Keratinocyte (primary cell): Measurements from ENCODE around the gene MRPS10.

Source experiments
- EZH2 ChIP-seq: IDR thresholded peaks from one replicate; pipeline ENCODE4 v1.6.1; 2012; ENCODE audit warnings: inconsistent platforms, mild to moderate bottlenecking, low read length, moderate library complexity
- TF ChIP-seq, protein P1 (sequence below), 3 experiments: IDR thresholded peaks in 1 of 3; conservative IDR thresholded peaks in 1 of 3; optimal IDR thresholded peaks in 1 of 3; 2 replicates in 2 of 3; 3 replicates in 1 of 3; pipeline versions ENCODE3 to v1.5.1; 2011; ENCODE audit warnings: low read length in 3 of 3, mild to moderate bottlenecking in 3 of 3, moderate library complexity in 2 of 3, control low read depth in 1 of 3, inconsistent platforms in 1 of 3; ENCODE audit not compliant: insufficient read depth in 2 of 3; ENCODE audit errors: extremely low read depth in 1 of 3

DNA sequence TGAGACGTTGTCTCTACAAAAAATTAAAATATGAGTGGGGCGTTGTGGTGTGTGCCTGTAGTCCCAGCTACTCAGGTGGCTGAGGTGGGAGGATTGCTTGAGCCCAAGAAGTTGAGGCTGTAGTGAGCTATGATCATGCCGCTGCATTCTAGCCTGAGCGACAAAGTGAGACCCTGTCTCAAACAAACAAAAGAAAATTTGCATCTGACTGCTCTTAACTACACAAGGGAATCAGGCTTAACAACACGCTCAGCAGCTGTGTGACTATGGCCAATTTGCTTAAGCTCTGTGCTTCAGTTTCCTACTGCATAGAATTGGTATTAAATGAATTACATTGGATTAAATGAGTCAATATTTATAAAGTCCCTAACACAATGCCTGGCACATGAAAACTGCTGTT, 24.3 kb upstream of the MRPS10 start:
- TF ChIP-seq, protein P1, sequence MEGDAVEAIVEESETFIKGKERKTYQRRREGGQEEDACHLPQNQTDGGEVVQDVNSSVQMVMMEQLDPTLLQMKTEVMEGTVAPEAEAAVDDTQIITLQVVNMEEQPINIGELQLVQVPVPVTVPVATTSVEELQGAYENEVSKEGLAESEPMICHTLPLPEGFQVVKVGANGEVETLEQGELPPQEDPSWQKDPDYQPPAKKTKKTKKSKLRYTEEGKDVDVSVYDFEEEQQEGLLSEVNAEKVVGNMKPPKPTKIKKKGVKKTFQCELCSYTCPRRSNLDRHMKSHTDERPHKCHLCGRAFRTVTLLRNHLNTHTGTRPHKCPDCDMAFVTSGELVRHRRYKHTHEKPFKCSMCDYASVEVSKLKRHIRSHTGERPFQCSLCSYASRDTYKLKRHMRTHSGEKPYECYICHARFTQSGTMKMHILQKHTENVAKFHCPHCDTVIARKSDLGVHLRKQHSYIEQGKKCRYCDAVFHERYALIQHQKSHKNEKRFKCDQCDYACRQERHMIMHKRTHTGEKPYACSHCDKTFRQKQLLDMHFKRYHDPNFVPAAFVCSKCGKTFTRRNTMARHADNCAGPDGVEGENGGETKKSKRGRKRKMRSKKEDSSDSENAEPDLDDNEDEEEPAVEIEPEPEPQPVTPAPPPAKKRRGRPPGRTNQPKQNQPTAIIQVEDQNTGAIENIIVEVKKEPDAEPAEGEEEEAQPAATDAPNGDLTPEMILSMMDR (optimal IDR thresholded peaks at IDR 0.05 in 1 of 3, IDR thresholded peaks at IDR 0.05 in 1 of 3, conservative IDR thresholded peaks at IDR 0.05 in 1 of 3; ENCODE audit: extremely low read depth in 1 of 3, insufficient read depth in 2 of 3, low read length in 3 of 3) = no peak
- no peak for TF ChIP-seq EZH2
